ENCODE results near the gene YDJC.
"Not testable (repeated sequence)": the region's sequence is repeated elsewhere in the genome, so short reads cannot be mapped to it uniquely, and the experiment has no call there.

DNA sequence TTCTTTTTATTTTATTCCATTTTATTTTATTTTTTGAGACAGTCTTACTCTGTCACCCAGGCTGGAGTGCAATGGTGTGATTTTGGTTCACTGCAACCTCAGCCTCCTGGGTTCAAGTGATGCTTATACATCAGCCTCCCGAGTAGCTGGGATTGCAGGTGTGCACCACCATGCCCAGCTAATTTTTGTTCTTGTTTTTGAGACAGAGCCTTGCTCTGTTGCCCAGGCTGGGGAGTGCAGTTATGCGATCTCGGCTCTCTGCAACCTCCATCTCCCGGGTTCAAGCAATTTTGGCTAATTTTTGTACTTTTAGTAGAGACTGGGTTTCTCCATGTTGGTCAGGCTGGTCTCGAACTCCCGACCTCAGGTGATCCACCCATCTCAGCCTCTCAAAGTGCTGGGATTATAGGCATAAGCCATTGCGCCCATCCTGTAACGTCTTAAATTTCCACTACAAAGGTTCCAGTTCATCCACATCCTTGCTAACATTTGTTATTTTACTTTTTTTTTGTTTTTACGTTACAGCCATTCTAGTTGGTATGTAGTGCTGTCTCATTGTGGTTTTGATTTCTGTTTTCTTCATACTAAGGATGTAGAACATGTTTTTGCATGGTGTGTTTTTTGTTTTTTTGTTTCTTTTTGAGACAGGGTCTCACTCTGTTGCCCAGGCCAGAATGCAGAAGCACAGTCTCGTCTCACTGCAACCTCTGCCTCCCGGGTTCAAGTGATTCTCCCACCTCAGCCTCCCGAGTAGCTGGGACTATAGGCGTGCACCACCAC is 33.3 kb downstream of the YDJC start:
- TF ChIP-seq, protein P1, sequence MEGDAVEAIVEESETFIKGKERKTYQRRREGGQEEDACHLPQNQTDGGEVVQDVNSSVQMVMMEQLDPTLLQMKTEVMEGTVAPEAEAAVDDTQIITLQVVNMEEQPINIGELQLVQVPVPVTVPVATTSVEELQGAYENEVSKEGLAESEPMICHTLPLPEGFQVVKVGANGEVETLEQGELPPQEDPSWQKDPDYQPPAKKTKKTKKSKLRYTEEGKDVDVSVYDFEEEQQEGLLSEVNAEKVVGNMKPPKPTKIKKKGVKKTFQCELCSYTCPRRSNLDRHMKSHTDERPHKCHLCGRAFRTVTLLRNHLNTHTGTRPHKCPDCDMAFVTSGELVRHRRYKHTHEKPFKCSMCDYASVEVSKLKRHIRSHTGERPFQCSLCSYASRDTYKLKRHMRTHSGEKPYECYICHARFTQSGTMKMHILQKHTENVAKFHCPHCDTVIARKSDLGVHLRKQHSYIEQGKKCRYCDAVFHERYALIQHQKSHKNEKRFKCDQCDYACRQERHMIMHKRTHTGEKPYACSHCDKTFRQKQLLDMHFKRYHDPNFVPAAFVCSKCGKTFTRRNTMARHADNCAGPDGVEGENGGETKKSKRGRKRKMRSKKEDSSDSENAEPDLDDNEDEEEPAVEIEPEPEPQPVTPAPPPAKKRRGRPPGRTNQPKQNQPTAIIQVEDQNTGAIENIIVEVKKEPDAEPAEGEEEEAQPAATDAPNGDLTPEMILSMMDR (conservative IDR thresholded peaks at IDR 0.05 in 1 of 2, IDR thresholded peaks at IDR 0.05 in 1 of 2; ENCODE audit: low read depth in 1 of 2, low read length in 2 of 2): not testable (repeated sequence)
- not testable (repeated sequence) for TF ChIP-seq EZH2 (IDR thresholded peaks at IDR 0.05; ENCODE audit: low read length, missing control alignments)

All from fibroblast of lung (primary cell).